Measurements from ENCODE around the gene IGSF21.

- TF ChIP-seq, protein P1, sequence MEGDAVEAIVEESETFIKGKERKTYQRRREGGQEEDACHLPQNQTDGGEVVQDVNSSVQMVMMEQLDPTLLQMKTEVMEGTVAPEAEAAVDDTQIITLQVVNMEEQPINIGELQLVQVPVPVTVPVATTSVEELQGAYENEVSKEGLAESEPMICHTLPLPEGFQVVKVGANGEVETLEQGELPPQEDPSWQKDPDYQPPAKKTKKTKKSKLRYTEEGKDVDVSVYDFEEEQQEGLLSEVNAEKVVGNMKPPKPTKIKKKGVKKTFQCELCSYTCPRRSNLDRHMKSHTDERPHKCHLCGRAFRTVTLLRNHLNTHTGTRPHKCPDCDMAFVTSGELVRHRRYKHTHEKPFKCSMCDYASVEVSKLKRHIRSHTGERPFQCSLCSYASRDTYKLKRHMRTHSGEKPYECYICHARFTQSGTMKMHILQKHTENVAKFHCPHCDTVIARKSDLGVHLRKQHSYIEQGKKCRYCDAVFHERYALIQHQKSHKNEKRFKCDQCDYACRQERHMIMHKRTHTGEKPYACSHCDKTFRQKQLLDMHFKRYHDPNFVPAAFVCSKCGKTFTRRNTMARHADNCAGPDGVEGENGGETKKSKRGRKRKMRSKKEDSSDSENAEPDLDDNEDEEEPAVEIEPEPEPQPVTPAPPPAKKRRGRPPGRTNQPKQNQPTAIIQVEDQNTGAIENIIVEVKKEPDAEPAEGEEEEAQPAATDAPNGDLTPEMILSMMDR (IDR thresholded peaks at IDR 0.05; ENCODE audit: low read length) = no peak
- TF ChIP-seq EZH2 (IDR thresholded peaks at IDR 0.05; ENCODE audit: borderline replicate concordance, low read length) = no peak
Measured at GRCh38 chr1:18400347-18401102, 292.9 kb downstream of the IGSF21 start.

Data from OCI-LY1 (cell line).